ENCODE measurements around the gene ASCL5.

The ASCL5 gene

DNA sequence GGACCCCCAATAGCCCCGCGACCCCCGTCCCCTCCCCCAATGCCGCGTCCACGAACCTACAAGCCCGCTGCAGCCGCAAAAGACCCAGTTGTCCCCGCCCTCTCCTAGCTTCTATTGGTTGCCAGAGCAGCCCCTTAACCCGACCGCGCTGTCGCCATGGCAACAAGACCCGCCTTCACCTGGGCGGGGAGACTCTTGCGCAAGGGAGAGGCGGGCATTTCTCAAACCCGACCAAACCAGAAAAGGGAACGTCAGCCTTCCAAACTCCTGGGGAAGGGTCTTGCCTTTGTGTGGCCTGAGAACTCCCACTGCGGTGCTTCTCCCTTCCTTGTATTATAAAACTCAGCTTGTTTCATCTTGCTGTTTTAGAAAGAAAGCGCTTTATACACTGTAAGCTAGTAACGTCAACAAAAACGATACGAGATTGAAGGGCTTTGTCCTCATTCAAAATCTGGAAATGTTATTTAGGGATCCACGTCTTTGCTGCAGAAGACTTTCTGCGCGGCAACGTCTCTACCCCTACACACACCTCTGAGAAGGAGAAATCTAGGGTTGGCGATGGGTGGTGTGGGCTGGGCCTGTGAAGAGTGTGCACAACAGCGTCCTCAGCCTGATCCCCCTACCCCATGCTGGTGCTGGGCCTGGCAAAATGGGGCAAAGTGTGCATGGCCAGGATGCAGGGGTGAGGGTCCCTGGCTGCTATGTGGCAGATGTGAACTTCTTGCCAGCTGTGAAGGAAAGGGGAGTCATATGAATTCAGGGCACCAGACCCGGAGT lies 27.6 kb upstream of the ASCL5 start, which contains the start of gene TMEM9:
Gene TMEM9 (minus strand): TSS at position 86 of the 777 bp plus-strand sequence. CDS start 551 bp downstream, outside the sequence.
- in situ Hi-C loops (cut with HindIII; ENCODE audit: low sequenced_read_pairs), result loop anchor here (5.0 kb wide), 3 partner anchors 37 to 73 kb away; no protein-coding TSS in a partner anchor

DNA sequence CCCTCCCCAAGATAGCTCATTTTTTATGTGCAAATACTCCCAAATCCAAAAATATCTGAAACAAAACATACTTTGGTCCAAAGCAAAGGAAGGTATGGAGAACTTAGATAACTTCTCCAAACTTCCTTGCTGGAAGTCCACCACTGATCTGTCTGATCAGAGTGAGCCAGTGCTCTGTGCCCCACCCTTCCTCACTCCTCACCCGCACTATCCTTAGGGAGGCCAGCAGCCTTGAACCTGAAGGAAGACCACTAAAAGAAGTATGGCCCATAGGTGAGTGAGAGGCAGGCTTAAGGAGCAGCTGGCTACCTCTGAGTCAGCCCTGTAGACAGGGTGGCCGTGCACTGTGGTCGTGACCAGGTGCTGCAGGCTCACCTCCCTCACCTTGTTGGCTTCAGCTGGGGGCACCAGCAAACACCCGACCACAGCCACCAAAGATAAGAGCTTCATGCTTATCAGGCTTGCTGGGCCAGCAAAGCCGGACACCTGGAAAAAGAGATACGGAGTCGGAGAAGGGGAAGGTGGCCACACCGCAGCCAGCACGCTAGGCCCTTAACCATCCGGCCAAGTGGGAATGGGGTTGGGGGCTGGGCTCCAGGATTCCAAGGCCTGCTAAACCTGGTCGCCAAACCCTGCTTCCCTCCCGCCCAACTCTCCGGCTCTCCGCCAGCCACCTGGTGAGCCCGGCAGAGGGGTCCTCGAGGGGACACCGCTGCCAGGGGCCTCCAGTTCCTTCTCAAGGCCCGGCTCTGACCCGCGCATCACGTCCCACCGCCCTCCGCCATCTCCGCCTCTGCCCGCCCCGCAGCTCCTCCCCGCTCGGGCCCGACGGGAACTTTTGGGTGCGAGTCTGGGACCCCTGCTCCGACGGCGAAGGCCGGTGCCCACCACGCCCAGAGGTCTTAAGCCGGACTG lies 26.7 kb upstream of the ASCL5 start:
- in situ Hi-C loops (cut with HindIII; ENCODE audit: low sequenced_read_pairs), result no loop called here

DNA sequence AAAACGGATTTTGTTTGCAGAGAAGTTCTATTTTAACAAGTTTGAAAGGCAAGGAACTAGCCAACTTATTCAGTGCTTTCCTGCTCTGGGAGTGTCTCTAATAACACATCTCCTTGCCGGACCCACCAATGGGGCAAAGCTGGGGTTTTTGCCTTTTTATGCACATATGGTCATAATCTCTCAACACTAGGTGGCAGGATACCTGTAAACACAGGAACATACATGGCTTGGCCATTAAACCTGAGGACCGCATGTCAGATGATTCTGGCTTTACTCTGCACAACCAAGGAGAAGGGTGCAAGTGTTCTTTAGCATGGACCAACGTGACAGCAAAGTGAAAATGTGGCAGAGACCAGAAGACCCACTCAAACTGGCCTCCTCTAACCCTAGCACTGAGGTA lies 22.4 kb upstream of the ASCL5 start:
- in situ Hi-C loops (cut with HindIII; ENCODE audit: low sequenced_read_pairs), result no loop called here

DNA sequence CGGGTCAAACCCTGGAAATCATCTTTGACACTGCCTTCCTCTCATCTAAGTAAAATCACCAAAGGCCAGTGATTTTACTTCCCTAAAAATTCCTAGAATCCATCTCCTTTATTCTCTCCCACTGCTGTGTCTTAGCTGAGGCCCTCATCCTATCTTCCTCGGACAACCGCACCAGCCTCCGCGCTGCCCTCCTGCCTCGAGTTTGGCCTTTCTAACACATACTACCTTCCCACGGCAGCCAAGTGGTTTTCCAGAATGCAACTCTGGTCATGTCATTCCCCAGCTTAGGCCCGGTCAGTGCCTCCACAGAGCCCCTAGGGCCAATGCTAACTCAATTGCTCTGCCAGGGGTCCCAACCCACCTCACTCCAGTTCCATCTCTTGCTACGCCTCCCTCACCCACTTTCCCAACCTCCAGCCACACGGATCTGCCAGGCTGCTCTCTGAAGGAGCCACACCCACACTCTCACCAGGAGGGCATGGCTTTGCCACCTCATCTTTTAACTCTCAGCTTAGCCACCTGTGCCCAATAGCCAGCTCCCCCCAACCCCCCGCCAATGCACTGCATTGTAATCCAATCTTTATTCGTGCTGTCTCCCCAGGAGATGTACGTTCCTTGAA lies 20.5 kb upstream of the ASCL5 start:
- in situ Hi-C loops (cut with HindIII; ENCODE audit: low sequenced_read_pairs), result no loop called here

DNA sequence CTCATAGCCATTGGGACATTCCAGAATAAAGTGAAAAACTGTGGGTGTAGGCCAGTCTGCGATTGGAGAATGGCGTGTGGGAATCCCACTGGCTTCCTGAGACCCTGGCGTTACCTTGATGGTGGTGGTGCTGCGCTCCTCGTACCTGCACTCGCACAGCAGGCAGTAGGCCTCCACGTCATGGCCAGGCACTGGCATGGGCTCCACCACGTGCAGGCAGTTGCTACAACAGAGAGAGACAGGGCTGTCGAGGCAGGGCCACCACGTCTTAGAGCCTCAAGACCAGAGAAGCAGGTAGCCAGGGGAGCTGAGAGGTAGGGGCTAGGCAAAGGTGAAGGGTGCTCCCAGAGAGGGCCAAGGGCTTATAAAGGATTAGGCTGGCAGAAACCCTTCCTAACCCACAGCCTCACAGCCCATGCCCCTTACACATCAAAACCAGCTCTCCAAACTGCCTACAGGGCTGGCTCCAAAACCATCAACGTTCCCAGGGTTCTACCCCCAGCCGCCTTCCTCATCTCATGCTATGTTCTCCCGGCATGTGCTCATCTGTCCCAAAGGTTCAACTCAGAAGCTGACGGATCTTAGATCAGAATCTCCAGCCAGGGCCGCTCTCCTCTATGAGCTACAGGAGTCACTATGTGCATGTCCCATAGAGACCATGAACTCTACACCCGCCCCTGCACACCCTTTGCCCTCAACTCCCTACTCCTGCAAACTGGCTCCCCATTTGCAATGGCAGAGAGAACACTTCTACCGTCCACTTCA lies 19.8 kb upstream of the ASCL5 start:
- in situ Hi-C loops (cut with HindIII; ENCODE audit: low sequenced_read_pairs), result no loop called here

DNA sequence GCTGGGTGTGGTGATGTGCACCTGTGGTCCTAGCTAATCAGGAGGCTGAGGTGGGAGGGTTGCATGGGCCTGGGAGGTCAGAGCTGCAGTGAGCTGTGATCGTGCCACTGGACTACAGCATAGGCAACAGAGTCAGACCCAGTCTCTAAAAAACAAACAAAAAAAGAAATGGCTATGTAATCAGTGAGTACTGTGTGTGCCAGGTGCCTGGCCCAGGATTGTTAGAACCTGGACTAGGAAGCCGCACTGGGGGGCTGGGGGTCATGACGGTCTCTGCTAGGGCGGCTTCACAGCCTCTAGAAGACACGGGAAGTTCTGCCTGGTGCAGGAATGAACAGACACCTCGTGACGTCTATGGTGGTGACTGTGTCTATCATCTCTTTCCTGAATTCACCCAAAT lies 18.8 kb upstream of the ASCL5 start:
- in situ Hi-C loops (cut with HindIII; ENCODE audit: low sequenced_read_pairs), result no loop called here

DNA sequence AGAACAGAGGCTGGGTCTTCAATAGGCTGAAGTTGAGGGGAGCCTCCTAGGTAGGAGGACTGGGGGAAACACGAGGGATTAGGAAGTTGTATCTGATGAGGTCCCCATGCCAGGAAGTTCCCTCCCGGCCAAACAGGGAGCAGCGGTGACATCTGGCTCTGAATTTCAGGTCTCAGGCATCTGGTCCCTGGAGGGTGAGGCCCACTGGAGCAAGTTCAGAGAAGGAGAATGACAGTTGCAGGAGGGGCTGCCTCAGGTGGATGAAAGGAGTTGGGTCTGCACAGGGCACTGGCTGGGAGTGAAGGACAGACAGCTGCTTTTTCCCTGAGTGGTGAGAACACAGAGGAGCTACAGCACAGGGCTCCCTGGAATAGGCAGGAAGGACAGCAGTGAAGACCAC lies 18.1 kb upstream of the ASCL5 start:
- in situ Hi-C loops (cut with HindIII; ENCODE audit: low sequenced_read_pairs), result no loop called here

DNA sequence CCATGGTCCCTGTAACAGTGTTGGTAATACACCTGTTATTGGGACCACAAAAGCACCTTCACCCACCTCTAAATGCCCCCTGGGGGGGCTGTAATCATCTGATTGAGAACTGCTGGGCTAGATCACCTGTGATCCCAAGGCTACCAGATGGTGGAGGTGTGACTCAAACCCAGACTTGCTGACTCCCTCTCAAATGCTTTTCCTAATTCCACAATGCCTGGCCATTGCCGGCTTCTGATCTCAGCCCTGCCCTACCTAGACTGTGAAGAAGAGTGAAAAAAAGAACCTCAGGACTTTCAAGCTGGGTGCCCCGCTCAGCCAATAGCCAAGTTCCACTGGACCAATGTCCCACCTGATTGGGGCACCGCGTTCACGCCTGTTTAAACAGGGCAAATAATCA lies 17.7 kb upstream of the ASCL5 start:
- in situ Hi-C loops (cut with HindIII; ENCODE audit: low sequenced_read_pairs), result no loop called here

DNA sequence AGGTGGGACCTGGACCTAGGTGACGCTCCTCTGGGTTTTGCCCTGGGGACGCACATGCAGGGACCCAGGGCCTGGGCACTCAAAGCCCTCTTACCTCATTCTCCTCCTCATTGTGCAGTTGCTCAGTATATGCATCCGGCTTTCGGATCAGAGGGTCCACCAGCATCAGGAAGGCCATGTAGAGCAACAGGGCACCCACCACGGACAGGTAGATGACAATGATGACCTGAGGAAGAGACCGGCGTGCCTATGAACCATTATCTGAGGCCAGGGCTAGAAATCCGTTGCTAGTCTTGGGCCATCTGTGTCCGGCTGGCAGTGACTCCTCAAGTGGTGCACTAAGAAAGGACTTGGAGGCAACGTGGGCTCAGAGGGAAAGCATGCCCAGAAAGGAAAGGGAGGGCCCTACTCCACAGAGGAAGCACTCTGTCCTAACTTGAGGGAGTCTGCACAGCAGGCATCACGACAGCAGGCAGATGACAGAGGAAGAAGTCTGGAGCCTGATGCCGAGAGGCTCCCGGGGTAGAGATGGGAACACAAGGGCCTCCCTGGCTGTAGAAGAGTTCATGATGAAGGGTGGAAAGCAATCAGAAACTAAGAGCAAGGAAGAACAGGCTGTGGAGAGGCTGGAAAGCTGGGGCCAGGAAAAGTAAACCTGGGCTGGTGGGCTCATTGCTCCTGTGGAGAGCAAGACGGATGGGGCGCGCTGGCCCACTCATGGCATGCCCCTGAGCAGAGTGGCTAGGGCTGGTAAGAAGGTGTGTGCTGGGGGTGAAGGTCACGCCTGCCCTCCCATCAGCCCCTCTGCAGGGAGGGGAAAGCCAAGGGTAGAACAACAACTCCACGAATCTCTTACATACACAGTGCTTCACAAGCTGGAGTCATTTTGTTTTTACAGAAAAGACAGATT lies 17.0 kb upstream of the ASCL5 start:
- in situ Hi-C loops (cut with HindIII; ENCODE audit: low sequenced_read_pairs), result no loop called here

DNA sequence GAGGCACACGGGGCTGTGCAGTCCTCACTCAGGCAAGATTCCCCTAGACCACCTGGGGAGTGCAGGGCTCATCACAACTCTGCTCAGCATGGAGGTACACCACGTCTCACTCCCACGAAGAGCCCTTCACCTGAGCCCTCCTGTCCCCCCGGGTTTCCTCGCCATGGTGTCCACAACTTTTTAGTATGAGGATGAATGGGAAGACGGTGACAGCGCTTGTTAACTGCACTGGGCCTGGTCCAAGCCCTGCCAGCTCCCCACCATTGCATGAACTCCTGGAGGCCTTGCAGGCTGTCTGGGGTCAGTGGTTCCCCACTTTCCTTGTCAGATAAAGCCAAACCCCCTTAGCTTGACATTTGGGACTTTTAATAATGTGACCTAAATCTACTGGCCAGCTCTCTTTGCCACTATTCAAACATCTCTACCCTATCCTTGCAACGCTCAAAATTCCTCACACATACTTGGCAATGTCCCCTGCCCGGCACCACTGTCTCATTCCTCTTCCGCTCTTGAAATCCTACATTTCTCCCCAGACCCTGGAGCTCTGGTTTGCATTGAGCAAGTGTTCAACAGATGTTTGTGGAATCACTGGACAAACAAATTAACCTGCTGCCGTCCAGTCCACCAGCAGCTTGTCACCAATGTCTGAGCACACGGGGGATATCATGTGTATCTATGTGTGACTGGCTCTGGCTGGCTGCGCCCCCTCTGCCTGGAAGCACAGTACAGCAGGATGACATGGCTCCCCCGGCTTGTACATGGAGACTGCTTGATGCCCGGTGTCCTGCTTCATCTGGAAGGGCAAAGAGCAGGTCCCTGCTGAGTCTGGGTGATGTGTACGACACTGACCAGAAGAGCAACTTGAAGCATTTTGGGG lies 16.1 kb upstream of the ASCL5 start:
- in situ Hi-C loops (cut with HindIII; ENCODE audit: low sequenced_read_pairs), result no loop called here

DNA sequence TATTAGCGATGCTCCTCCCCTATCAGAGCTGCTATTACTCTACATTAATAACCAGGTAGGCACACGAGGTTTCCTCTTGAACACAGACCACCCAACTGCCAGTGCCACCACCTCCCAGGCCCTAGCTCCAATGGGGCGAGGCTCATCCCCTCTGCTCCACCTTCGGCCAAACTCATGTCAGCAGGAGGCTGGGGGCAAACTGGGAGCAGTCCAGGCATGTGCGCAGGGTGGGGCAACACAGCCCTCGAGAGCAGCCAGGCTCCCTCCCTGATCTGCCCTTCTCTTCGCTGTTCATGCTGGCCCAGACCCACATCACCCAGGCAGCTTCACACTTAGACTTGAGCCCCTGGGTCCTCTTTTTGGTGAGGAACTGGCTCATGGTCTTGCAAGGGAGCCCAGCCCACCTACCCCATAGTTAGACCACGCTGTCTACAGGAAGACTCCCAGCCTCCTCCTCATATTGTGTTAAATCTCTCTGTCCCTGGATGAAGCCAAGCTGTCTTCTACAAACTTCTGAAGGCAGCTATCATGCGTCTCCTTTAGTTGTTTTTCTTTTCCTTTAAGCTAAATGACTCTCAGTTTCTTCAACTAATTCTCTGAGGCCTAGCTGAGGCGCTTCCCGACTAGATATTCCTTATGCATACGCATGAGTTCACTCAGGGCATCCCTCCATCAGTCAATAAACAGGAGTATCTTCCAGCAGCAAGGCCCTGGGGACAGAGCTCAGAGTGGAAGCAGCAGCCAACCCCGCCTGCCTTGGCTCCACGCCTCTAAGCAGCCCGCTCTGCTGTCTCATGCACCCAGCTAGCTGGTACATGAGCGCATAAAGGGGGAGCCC lies 15.2 kb upstream of the ASCL5 start:
- in situ Hi-C loops (cut with HindIII; ENCODE audit: low sequenced_read_pairs), result no loop called here

DNA sequence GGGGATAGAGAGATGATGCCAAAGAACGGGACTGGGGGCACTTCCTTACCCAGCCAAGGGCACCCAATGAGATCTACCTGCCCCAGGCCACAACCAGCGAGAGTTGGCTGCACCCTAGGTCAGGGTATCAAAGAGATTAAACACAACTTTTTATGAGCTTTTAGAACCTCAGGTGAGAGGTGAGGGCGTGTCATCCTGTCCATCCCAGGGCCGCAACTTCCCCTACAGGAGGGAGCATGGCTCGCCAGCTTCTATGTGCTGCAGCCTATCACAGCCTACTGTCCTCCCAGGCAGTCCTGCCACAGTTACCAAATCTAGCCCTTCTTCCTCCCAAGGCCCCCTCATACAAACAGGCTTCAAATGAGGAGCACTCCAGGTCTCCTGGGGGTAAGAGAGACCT lies 14.4 kb upstream of the ASCL5 start:
- in situ Hi-C loops (cut with HindIII; ENCODE audit: low sequenced_read_pairs), result no loop called here

DNA sequence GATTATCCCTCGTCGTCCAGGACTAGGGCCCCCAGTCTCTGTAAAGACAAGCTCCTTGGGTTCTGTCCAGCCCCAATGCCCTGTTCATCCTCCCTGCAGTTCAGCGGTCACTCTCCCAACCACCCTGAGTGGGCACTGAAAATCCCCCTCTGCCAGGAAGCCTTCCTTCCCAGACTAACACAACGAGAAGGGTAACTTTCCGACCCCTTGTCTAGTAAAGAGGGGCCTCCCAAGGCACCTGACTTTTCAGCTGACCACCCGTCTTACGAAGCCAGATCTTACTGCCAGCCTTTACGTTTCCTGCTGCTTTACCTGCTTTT lies 13.9 kb upstream of the ASCL5 start:
- in situ Hi-C loops (cut with HindIII; ENCODE audit: low sequenced_read_pairs), result no loop called here

DNA sequence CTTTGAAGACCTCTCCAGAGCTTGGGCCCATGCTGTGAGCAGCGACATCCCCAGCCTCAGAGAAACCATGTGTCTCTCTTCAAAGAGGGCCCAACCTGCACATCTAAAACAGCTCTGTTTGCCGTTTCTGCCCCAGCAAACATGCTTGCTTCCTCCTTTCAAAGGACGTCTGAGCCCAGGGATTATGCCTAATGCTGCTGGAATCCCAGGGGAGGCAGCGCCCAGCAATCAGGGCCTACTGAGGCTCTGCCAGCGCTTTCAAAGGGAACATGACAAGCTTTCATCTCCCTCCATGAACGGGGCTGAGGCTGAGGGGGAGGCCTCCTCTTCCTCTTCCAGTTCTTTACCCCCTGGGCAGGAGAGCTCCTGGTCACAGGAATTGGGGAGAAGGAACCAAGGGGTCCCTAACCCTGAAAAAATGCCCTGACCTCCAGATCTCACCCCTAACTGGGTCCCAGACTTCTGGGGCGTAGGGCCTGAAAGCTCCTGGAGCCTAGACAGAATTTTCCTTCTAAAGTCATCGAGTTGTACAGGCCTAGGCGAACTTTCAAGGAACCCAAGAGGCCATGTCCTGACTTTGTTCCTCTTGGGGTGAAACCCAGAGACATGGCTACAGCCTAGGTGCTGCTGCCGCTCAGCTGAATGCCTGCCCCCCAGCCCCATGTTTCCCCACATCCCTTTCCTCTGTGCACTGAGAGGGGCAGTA lies 13.4 kb upstream of the ASCL5 start:
- in situ Hi-C loops (cut with HindIII; ENCODE audit: low sequenced_read_pairs), result no loop called here

DNA sequence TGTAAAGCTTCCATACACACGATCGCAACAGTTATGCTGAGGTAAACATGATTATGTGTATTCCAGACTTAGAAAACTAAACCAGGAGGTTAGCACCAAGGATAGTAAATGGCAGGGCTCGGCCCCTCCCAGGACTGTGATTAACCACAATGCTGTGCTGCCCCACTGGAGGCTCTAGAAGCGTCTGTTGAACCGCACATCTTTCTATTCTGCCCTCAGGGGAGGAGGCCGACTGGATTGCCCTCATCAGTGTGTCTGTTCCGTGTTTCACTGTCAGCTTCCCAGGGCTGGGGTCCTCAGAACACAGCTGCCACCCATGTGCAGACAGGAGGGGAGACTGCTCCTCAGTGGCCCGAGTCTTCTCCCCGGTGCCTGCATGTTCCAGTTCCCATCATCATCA lies 12.8 kb upstream of the ASCL5 start:
- in situ Hi-C loops (cut with HindIII; ENCODE audit: low sequenced_read_pairs), result no loop called here

DNA sequence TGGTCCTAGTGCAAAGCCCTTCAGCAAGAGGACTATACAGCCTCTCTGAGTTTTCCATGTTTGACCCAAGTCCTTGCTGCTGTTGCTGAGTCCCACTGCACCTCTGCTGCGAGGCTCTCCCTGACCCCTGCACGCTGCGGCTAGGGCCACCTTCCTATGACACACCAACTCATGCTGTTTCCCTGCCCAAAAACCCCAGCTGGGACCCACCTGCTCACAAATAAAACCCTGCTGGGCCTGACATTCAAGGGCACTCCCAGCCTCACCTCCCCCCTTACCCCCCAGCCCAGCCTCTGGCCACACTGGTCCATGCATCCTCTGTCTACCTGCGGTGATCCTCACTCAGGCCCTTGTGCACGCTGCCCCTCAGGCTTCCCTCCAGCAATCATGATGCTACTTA lies 12.3 kb upstream of the ASCL5 start:
- in situ Hi-C loops (cut with HindIII; ENCODE audit: low sequenced_read_pairs), result no loop called here

DNA sequence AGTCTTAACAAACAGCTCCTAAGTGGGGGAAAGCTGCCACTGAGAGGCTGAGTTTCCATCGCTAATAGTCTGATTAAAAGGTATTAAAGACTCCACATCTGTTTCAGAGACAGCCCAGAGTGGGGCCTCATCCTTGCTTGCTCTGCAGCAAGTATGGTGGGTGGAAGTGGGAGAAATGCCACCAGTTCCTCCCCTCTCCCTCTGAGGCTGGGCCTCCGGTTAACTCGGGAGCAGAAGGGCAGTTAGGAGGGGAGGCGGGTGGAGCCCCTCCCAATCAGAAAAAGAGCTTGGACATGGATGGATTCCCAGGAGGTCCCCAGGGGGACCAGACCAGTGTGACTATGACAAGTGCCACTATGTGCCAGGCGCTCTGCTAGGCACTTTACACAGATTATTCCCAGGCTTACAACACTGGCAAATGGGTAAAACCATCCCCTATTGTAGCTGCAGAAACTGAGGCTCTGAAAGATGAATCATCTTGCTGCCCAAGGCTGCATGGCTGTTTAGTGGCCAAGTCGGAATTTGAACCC lies 11.4 kb upstream of the ASCL5 start:
- in situ Hi-C loops (cut with HindIII; ENCODE audit: low sequenced_read_pairs), result no loop called here

Data from endothelial cell of hepatic sinusoid (primary cell).